ENCODE data around the gene KRT25. TPM values are rescaled to one million over a fixed set of nuclear protein-coding genes. Genes with fewer than 3 reads are reported as not detected.

The KRT25 gene
- total and polyA plus RNA-seq, 2 of the 4 experiments (the other 2 are of a cell fraction), result not detected

- Histone ChIP-seq H2AK5ac (ENCODE audit: low read depth, low read length) (no peak overlapping the region), H3K56ac (ENCODE audit: extremely low read depth, insufficient read depth, low read length) (no peak overlapping the region), H2BK20ac (ENCODE audit: low read depth, low read length) (no peak overlapping the region), H3K9ac (ENCODE audit: low read depth, low read length) (no peak overlapping the region), H3K18ac (ENCODE audit: low read depth, low read length) (no peak overlapping the region), H2AFZ (replicated peaks; ENCODE audit: low read length, poor library complexity) (no peak overlapping the region), H3K9me1 (ENCODE audit: insufficient read depth, low read length) (no peaks in the 10 kb centered on the region), H3K27ac (ENCODE audit: insufficient read depth, low read length) (no peak overlapping the region), H3K27me3 (ENCODE audit: control insufficient read depth, insufficient read depth, low read length) (peaks cover 43% of the 10 kb centered on the region), H2BK5ac (ENCODE audit: low read depth, low read length, poor library complexity, severe bottlenecking) (no peak overlapping the region), H4K5ac (ENCODE audit: low read depth, low read length) (no peak overlapping the region), H2BK120ac (ENCODE audit: low read depth, low read length) (no peak overlapping the region), H3K4me1 (ENCODE audit: control insufficient read depth, insufficient read depth, low read length) (no peaks in the 10 kb centered on the region), H3K23ac (ENCODE audit: low read depth, low read length) (no peak overlapping the region), H3K36me3 (ENCODE audit: control insufficient read depth, insufficient read depth, low read length) (no peaks in the 10 kb centered on the region), H4K8ac (ENCODE audit: low read depth in 2 of 2, low read length in 2 of 2) (no peak overlapping the region), H3K4me3 (ENCODE audit: insufficient read depth, low read depth, low read length) (no peak overlapping the region), H2BK15ac (ENCODE audit: low read depth, low read length) (no peak overlapping the region), H4K91ac (ENCODE audit: insufficient read depth, low read depth, low read length) (no peak overlapping the region), H2AK9ac (replicated peaks; ENCODE audit: low read depth, low read length, poor library complexity) (no peak overlapping the region), H3K14ac (replicated peaks; ENCODE audit: low read depth, low read length) (no peak overlapping the region), H3K4me2 (ENCODE audit: low read depth, low read length) (no peak overlapping the region), H3K4ac (ENCODE audit: low read depth, low read length) (no peak overlapping the region), H3K79me1 (ENCODE audit: low read depth in 1 of 2, low read length in 2 of 2) (no peaks in the 10 kb centered on the region), H3K9me3 (ENCODE audit: control insufficient read depth, insufficient read depth, low read length) (no peaks in the 10 kb centered on the region), H4K20me1 (ENCODE audit: insufficient read depth, low read length) (no peaks in the 10 kb centered on the region)
- in situ Hi-C loops (cut with MboI; ENCODE audit: low sequenced_read_pairs) (loop anchor here (5.0 to 25.0 kb wide), 2 partner anchors 177 to 432 kb away; partner anchors contain the start of gene GJD3), intact Hi-C loops (cut with micrococcal nuclease) (loop anchor here (10.0 kb wide), 1 partner anchor 429 kb away; the partner anchor contains the start of gene GJD3), dilution Hi-C loops (cut with HindIII; ENCODE audit: low sequenced_read_pairs, unreplicated experiment) (no loop called here)
- TF ChIP-seq NFE2L2 (IDR thresholded peaks at IDR 0.05; ENCODE audit: low read depth, low read length) (no peak), RAD21 (IDR thresholded peaks at IDR 0.05; ENCODE audit: low read length) (no peak), FOS (IDR thresholded peaks at IDR 0.05; ENCODE audit: low read depth, low read length) (no peak), MXI1 (IDR thresholded peaks at IDR 0.05; ENCODE audit: borderline replicate concordance, low read depth, low read length) (no peak), CHD1 (IDR thresholded peaks at IDR 0.05; ENCODE audit: low read depth, low read length) (no peak), RFX5 (IDR thresholded peaks at IDR 0.05; ENCODE audit: low read depth, low read length) (no peak), POLR2A (IDR thresholded peaks at IDR 0.05; ENCODE audit: low read depth, low read length) (no peak), SMC3 (IDR thresholded peaks at IDR 0.05; ENCODE audit: low read depth, low read length) (no peak), USF2 (IDR thresholded peaks at IDR 0.05; ENCODE audit: low read depth, low read length) (no peak), ELK1 (IDR thresholded peaks at IDR 0.05; ENCODE audit: borderline replicate concordance, low read depth, low read length) (no peak), MAFK (IDR thresholded peaks at IDR 0.05; ENCODE audit: low read depth, low read length) (no peak), RCOR1 (IDR thresholded peaks at IDR 0.05; ENCODE audit: insufficient replicate concordance, low read length) (no peak), BHLHE40 (IDR thresholded peaks at IDR 0.05; ENCODE audit: low read depth, low read length) (no peak), MAZ (IDR thresholded peaks at IDR 0.05; ENCODE audit: borderline replicate concordance, low read depth, low read length) (no peak), CEBPB (IDR thresholded peaks at IDR 0.05; ENCODE audit: low read depth, low read length) (no peak)
- TF ChIP-seq, protein P1, sequence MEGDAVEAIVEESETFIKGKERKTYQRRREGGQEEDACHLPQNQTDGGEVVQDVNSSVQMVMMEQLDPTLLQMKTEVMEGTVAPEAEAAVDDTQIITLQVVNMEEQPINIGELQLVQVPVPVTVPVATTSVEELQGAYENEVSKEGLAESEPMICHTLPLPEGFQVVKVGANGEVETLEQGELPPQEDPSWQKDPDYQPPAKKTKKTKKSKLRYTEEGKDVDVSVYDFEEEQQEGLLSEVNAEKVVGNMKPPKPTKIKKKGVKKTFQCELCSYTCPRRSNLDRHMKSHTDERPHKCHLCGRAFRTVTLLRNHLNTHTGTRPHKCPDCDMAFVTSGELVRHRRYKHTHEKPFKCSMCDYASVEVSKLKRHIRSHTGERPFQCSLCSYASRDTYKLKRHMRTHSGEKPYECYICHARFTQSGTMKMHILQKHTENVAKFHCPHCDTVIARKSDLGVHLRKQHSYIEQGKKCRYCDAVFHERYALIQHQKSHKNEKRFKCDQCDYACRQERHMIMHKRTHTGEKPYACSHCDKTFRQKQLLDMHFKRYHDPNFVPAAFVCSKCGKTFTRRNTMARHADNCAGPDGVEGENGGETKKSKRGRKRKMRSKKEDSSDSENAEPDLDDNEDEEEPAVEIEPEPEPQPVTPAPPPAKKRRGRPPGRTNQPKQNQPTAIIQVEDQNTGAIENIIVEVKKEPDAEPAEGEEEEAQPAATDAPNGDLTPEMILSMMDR (conservative IDR thresholded peaks at IDR 0.05; ENCODE audit: low read depth, low read length), result no peak
- no peak for DNase-seq
- WGBS, 2 experiments (ENCODE audit: extremely low coverage in 2 of 2, insufficient read length in 1 of 2), result 45% methylated on average over 4 of the region's 10 CpGs; no CpG with 5 or more reads in 1 of the 2 experiments
- ATAC-seq (ENCODE audit: low read depth), result no peak
- BruUV-seq (replicated peaks), result no TSS peak
- POLR2A ChIA-PET (ENCODE audit: unreplicated experiment), result no interaction called here
- CTCF ChIA-PET, result no interaction called here
These were observed 38.7 kb upstream of the KRT25 start for GRCh38 chr17:40793832-40794231.
